Kidney (tissue), 14 donors: Measurements from ENCODE around the gene PCDHA5. TPM values are rescaled to one million over a fixed set of nuclear protein-coding genes. Genes with fewer than 3 reads are reported as not detected.
"Not testable (repeated sequence)": the region's sequence is repeated elsewhere in the genome, so short reads cannot be mapped to it uniquely, and the experiment has no call there.

ENCODE experiments used
- DNase-seq, 5 donors: peaks; one replicate each; pipeline ENCODE4 v3.0.0-alpha.2; 2013 to 2020
- FAIRE-seq: peaks from 2 replicates; lab custom pipeline; 2012; peaks lifted over from hg19 to GRCh38; lab: Jason Lieb, UNC
- H3K27ac ChIP-seq, 2 donors: one replicate each; pipeline ENCODE4 v1.7.0; 2013; ENCODE audit warnings: low read depth in 2 of 2, low read length in 2 of 2, inconsistent platforms in 1 of 2
- H3K27me3 ChIP-seq: one replicate; pipeline ENCODE4 v1.7.1; 2013; ENCODE audit warnings: low read length, inconsistent platforms; ENCODE audit not compliant: control insufficient read depth, insufficient read depth
- H3K36me3 ChIP-seq, 3 donors: one replicate each; pipeline versions ENCODE4 v1.7.0 to v1.7.1; 2013; ENCODE audit warnings: low read length in 3 of 3, control low read depth in 1 of 3, inconsistent platforms in 1 of 3; ENCODE audit not compliant: insufficient read depth in 3 of 3, control insufficient read depth in 2 of 3
- H3K4me1 ChIP-seq, 3 donors: one replicate each; pipeline versions ENCODE4 v1.7.0 to v1.7.1; 2013; ENCODE audit warnings: low read length in 3 of 3, inconsistent platforms in 1 of 3, low read depth in 1 of 3; ENCODE audit not compliant: control insufficient read depth in 2 of 3, insufficient read depth in 2 of 3
- H3K4me3 ChIP-seq, 3 donors: one replicate each; pipeline versions ENCODE4 v1.7.0 to v1.8.1; 2013; ENCODE audit warnings: low read length in 3 of 3, control low read depth in 1 of 3, inconsistent platforms in 1 of 3
- H3K9ac ChIP-seq, 3 donors: one replicate each; pipeline versions ENCODE4 v1.7.0 to v1.7.1; 2013; ENCODE audit warnings: low read length in 3 of 3, control low read depth in 1 of 3, inconsistent platforms in 1 of 3
- H3K9me3 ChIP-seq, 3 donors: one replicate each; pipeline versions ENCODE4 v1.7.0 to v1.7.1; 2013; ENCODE audit warnings: low read length in 3 of 3, control low read depth in 1 of 3, inconsistent platforms in 1 of 3; ENCODE audit not compliant: control insufficient read depth in 2 of 3, insufficient read depth in 1 of 3
- intact Hi-C: fragments of 100-400 bp; cut with DNase I; formaldehyde crosslinking; loops from one replicate; pipeline ENCODE4 v1.11.1; 2022
- polyA plus RNA-seq: library from polyadenylated mRNA; stranded (reverse); fragments of 350-450 nt; fragmentation: Illumina TruSeq; extraction: RNeasy Lipid Tissue Mini Kit (QIAGEN cat#74804); gene quantifications from one replicate; pipeline ENCODE4 v1.2.3, GENCODE V29; 2014; ENCODE audit warnings: low read depth, low replicate concordance; ENCODE audit not compliant: insufficient read depth
- total RNA-seq: library from RNA; stranded (reverse); fragmentation: NEBNext Ultra II Directional; extraction: Animal tissue kit (Norgen Biotek cat#: 25700); gene quantifications from one replicate; pipeline ENCODE4 v1.2.1, GENCODE V29; 2021
- TF ChIP-seq, protein P1 (sequence below): IDR thresholded peaks from 3 replicates; pipeline ENCODE4 v1.5.1; 2012; ENCODE audit warnings: mild to moderate bottlenecking, moderate library complexity, borderline replicate concordance; ENCODE audit not compliant: insufficient read depth; ENCODE audit errors: extremely low read depth
- donor health status: control.
- donor health status: control.
- donor health status: control.
- donor health status: control.
- donor health status: control.
- donor health status: DM: yes; HTN: yes; CAD: no.
- donor health status: Normal renal cell carcinoma (clear cell type).

Gene PCDHA5
- total and polyA plus RNA-seq, 2 donors from 2014 or later, result 0.91 TPM; not detected in 1

GRCh38 chr5:140796718-140797095, 24.7 kb upstream of the PCDHA5 start:
- TF ChIP-seq, protein P1, sequence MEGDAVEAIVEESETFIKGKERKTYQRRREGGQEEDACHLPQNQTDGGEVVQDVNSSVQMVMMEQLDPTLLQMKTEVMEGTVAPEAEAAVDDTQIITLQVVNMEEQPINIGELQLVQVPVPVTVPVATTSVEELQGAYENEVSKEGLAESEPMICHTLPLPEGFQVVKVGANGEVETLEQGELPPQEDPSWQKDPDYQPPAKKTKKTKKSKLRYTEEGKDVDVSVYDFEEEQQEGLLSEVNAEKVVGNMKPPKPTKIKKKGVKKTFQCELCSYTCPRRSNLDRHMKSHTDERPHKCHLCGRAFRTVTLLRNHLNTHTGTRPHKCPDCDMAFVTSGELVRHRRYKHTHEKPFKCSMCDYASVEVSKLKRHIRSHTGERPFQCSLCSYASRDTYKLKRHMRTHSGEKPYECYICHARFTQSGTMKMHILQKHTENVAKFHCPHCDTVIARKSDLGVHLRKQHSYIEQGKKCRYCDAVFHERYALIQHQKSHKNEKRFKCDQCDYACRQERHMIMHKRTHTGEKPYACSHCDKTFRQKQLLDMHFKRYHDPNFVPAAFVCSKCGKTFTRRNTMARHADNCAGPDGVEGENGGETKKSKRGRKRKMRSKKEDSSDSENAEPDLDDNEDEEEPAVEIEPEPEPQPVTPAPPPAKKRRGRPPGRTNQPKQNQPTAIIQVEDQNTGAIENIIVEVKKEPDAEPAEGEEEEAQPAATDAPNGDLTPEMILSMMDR, result no peak
- Histone ChIP-seq H3K9ac (no peak overlapping the region), H3K27ac (no peak overlapping the region), H3K4me3 (no peak overlapping the region), H3K4me1 (no peaks in the 10 kb centered on the region), H3K9me3 (peaks cover 0 to 22% (median 10%) of the 10 kb centered on the region in 3 donors), H3K36me3 (no peaks in the 10 kb centered on the region), H3K27me3 (no peaks in the 10 kb centered on the region)
- intact Hi-C loops, result no loop called here
- DNase-seq (peak in 1 of 5 donors; percentile 54), FAIRE-seq (no peak)

- Histone ChIP-seq H3K27me3 (peaks cover 2% of the 10 kb centered on the region), H3K4me1 (peaks cover 0 to 2% (median 0%) of the 10 kb centered on the region in 3 donors), H3K9ac (peak within 1 kb of the TSS in 1 of 3 donors; percentile 7), H3K27ac (no peak within 1 kb of the TSS), H3K9me3 (peaks cover 3 to 22% (median 4%) of the 10 kb centered on the region in 3 donors), H3K4me3 (peak within 1 kb of the TSS in 2 of 3 donors; percentile 32 to 56), H3K36me3 (no peaks in the 10 kb centered on the region)
- FAIRE-seq, result no peak
- intact Hi-C loops, result no loop called here
- DNase-seq, result peak in 2 of 5 donors; percentile 4 to 14
- TF ChIP-seq, protein P1, result peak; percentile 32
Observed at GRCh38 chr5:140800816-140801493, 20.5 kb upstream of the PCDHA5 start, which contains the start of gene PCDHA3. PCDHA3 (plus strand) TSS chr5:140801057.

DNA sequence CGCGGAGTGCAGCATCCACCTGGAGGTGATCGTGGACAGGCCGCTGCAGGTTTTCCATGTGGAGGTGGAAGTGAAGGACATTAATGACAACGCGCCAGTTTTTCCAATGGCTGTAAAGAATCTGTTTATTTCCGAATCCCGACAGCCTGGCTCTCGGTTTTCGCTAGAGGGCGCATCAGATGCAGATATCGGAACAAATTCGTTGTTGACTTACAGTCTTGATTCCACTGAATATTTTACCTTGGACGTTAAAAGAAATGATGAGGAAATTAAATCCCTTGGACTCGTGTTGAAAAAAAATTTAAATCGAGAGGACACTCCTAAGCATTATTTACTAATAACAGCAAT, 19.9 kb upstream of the PCDHA5 start:
- no peaks in the 10 kb centered on the region for H3K36me3 ChIP-seq
- peaks cover 2% of the 10 kb centered on the region for H3K27me3 ChIP-seq
- H3K9ac ChIP-seq, result no peak overlapping the region
- TF ChIP-seq, protein P1, result peak; percentile 20
- no peak overlapping the region for H3K27ac ChIP-seq
- peaks cover 0 to 2% (median 0%) of the 10 kb centered on the region in 3 donors for H3K4me1 ChIP-seq
- H3K4me3 ChIP-seq, result peak overlapping the region in 2 of 3 donors; percentile 4 to 56
- peaks cover 3 to 21% (median 4%) of the 10 kb centered on the region in 3 donors for H3K9me3 ChIP-seq
- intact Hi-C loops, result no loop called here
- FAIRE-seq (no peak), DNase-seq (peak in 1 of 5 donors; percentile 4)

DNA sequence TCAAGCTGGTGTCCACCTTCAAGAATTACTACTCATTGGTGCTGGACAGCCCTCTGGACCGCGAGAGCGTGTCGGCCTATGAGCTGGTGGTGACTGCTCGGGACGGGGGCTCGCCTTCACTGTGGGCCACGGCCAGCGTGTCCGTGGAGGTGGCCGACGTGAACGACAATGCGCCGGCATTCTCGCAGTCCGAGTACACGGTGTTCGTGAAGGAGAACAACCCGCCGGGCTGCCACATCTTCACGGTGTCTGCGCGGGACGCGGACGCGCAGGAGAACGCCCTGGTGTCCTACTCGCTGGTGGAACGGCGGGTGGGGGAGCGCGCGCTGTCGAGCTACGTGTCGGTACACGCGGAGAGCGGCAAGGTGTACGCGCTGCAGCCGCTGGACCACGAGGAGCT, 19.0 kb upstream of the PCDHA5 start:
- H3K9me3 ChIP-seq, result peaks cover 3 to 17% (median 4%) of the 10 kb centered on the region in 3 donors
- DNase-seq, FAIRE-seq, H3K27ac ChIP-seq, H3K9ac ChIP-seq, H3K36me3 ChIP-seq, intact Hi-C loops, H3K4me1 ChIP-seq, H3K4me3 ChIP-seq, H3K27me3 ChIP-seq: not testable (repeated sequence)
